ENCODE measurements around the gene RHEB.
A peak's percentile ranks its signal among the peaks of the same experiment; 100 is the strongest.

RHEB gene

GRCh38 chr7:151518947-151519764 is 539 bp downstream of the RHEB start:
- DNase-seq (ENCODE audit: low read depth), result peak; percentile 81
- TF ChIP-seq POLR2A (IDR thresholded peaks at IDR 0.05; ENCODE audit: extremely low read depth, insufficient read length) (peak; percentile 22), MYC (IDR thresholded peaks at IDR 0.05; ENCODE audit: low read depth, low read length) (0 out of 2 replicates have a peak, but pooled peaks have one; percentile 28)

GRCh38 chr7:151518105-151518946 is 1.4 kb downstream of the RHEB start:
- TF ChIP-seq MAX (IDR thresholded peaks at IDR 0.05; ENCODE audit: low read depth, low read length), result peak; percentile 6; the same call in 1 of the 2 replicates
- no peak for TF ChIP-seq POLR2A (IDR thresholded peaks at IDR 0.05; ENCODE audit: extremely low read depth, insufficient read length)
- peak; percentile 23; the same call in 1 of the 2 replicates for TF ChIP-seq MYC (IDR thresholded peaks at IDR 0.05; ENCODE audit: low read depth, low read length)
- no peak for TF ChIP-seq CTCF (IDR thresholded peaks at IDR 0.05; ENCODE audit: low read depth, low read length)
- peak; percentile 77 for DNase-seq (ENCODE audit: low read depth)
- peak overlapping the region; percentile 88 for H3K4me3 ChIP-seq (ENCODE audit: low read depth, low read length)

More at GRCh38 chr7:151518947-151519764, 539 bp downstream of the RHEB start:
- peak overlapping the region; percentile 88 for H3K4me3 ChIP-seq (ENCODE audit: low read depth, low read length)

GRCh38 chr7:151517601-151518104 is 2.0 kb downstream of the RHEB start:
- peak; percentile 35 for DNase-seq (ENCODE audit: low read depth)
- H3K4me3 ChIP-seq (ENCODE audit: low read depth, low read length), result peak overlapping the region; percentile 88
- no peak for TF ChIP-seq POLR2A (IDR thresholded peaks at IDR 0.05; ENCODE audit: extremely low read depth, insufficient read length)
- no peak for TF ChIP-seq MYC (IDR thresholded peaks at IDR 0.05; ENCODE audit: low read depth, low read length)
- TF ChIP-seq MAX (IDR thresholded peaks at IDR 0.05; ENCODE audit: low read depth, low read length), result no peak
- TF ChIP-seq CTCF (IDR thresholded peaks at IDR 0.05; ENCODE audit: low read depth, low read length), result no peak

GRCh38 chr7:151515276-151515565 is 4.5 kb downstream of the RHEB start:
- no peak for DNase-seq (ENCODE audit: low read depth)
- no peak for TF ChIP-seq MAX (IDR thresholded peaks at IDR 0.05; ENCODE audit: low read depth, low read length)
- TF ChIP-seq CTCF (IDR thresholded peaks at IDR 0.05; ENCODE audit: low read depth, low read length), result no peak
- no peak for TF ChIP-seq POLR2A (IDR thresholded peaks at IDR 0.05; ENCODE audit: extremely low read depth, insufficient read length)
- TF ChIP-seq MYC (IDR thresholded peaks at IDR 0.05; ENCODE audit: low read depth, low read length), result no peak
- no peak overlapping the region for H3K4me3 ChIP-seq (ENCODE audit: low read depth, low read length)

GRCh38 chr7:151514461-151515275 is 5.0 kb downstream of the RHEB start:
- DNase-seq (ENCODE audit: low read depth), result no peak
- H3K4me3 ChIP-seq (ENCODE audit: low read depth, low read length), result no peak overlapping the region
- no peak for TF ChIP-seq MAX (IDR thresholded peaks at IDR 0.05; ENCODE audit: low read depth, low read length)
- no peak for TF ChIP-seq POLR2A (IDR thresholded peaks at IDR 0.05; ENCODE audit: extremely low read depth, insufficient read length)
- no peak for TF ChIP-seq CTCF (IDR thresholded peaks at IDR 0.05; ENCODE audit: low read depth, low read length)
- TF ChIP-seq MYC (IDR thresholded peaks at IDR 0.05; ENCODE audit: low read depth, low read length), result no peak

Measured in NB4 (cell line).